ENCODE data around the gene SETD4.

- no peak for TF ChIP-seq CTCF (IDR thresholded peaks at IDR 0.05)
- no peak for TF ChIP-seq EZH2 (IDR thresholded peaks at IDR 0.05; ENCODE audit: borderline replicate concordance, insufficient read depth, low read depth, low read length, poor library complexity, severe bottlenecking)
Observed at GRCh38 chr21:36077758-36078157, 17.4 kb upstream of the SETD4 start.
